Testis (tissue), 5 donors: ENCODE data around the gene NUMA1. TPM values are rescaled to one million over a fixed set of nuclear protein-coding genes. Genes with fewer than 3 reads are reported as not detected.

ENCODE experiments used
- DNase-seq: peaks from one replicate; pipeline ENCODE4 v3.0.0-alpha.2; 2019
- H3K27ac ChIP-seq, 2 donors: fragments of 200-600 bp; sonication (generic); one replicate each; pipeline ENCODE4 v1.5.1; 2019
- H3K27me3 ChIP-seq: fragments of 200-600 bp; sonication (generic); one replicate; pipeline ENCODE4 v1.5.1; 2019
- H3K36me3 ChIP-seq: fragments of 200-600 bp; sonication (generic); one replicate; pipeline ENCODE4 v1.5.1; 2017; ENCODE audit warnings: low read depth; ENCODE audit errors: missing control alignments
- H3K4me1 ChIP-seq: fragments of 200-600 bp; sonication (generic); one replicate; pipeline ENCODE4 v1.5.1; 2019
- H3K4me3 ChIP-seq, 2 donors: fragments of 200-600 bp; sonication (generic); one replicate each; pipeline ENCODE4 v1.5.1; 2017 to 2019
- H3K9me3 ChIP-seq: fragments of 200-600 bp; sonication (generic); one replicate; pipeline ENCODE4 v1.5.1; 2017
- POLR2A ChIP-seq: fragments of 450-650 bp; IDR thresholded peaks from one replicate; pipeline ENCODE4 v1.6.1; 2017; ENCODE audit warnings: antibody characterized with exemption, mild to moderate bottlenecking, moderate library complexity
- WGBS, 2 donors: methylation state at CpG; one replicate each; pipeline ENCODE4 v1.1.5; 2018; 5-methylcytosine and 5-hydroxymethylcytosine counted together
- intact Hi-C: fragments of 100-400 bp; cut with DNase I; formaldehyde crosslinking; loops from one replicate; pipeline ENCODE4 v1.15.1; 2023; ENCODE audit warnings: low total_unique reads
- long read RNA-seq, 2 donors: transcript quantifications; one replicate each; lab custom pipeline, GENCODE V29; 2026
- polyA plus RNA-seq: library from polyadenylated mRNA; stranded (reverse); fragments of 350-450 nt; fragmentation: Illumina TruSeq; extraction: RNeasy Lipid Tissue Mini Kit (QIAGEN cat#74804); gene quantifications from one replicate; pipeline ENCODE4 v1.2.3, GENCODE V29; 2014; ENCODE audit warnings: low read depth, low replicate concordance; ENCODE audit not compliant: insufficient read depth
- total RNA-seq, 2 donors: library from RNA; depleted of rRNA; stranded (reverse); fragments of >200 nt; gene quantifications; one replicate each; pipeline ENCODE4 v1.2.3, GENCODE V29; 2016
- TF ChIP-seq, protein P1 (sequence below), 3 experiments: fragments of 450-650 bp in 2 of 3; fragments of 200-600 bp in 1 of 3; sonication (generic) in 1 of 3; IDR thresholded peaks; one replicate each; pipeline ENCODE4 v1.5.1; 2016 to 2019; ENCODE audit warnings: antibody characterized with exemption in 3 of 3, mild to moderate bottlenecking in 2 of 3, moderate library complexity in 1 of 3

Gene NUMA1, protein sequence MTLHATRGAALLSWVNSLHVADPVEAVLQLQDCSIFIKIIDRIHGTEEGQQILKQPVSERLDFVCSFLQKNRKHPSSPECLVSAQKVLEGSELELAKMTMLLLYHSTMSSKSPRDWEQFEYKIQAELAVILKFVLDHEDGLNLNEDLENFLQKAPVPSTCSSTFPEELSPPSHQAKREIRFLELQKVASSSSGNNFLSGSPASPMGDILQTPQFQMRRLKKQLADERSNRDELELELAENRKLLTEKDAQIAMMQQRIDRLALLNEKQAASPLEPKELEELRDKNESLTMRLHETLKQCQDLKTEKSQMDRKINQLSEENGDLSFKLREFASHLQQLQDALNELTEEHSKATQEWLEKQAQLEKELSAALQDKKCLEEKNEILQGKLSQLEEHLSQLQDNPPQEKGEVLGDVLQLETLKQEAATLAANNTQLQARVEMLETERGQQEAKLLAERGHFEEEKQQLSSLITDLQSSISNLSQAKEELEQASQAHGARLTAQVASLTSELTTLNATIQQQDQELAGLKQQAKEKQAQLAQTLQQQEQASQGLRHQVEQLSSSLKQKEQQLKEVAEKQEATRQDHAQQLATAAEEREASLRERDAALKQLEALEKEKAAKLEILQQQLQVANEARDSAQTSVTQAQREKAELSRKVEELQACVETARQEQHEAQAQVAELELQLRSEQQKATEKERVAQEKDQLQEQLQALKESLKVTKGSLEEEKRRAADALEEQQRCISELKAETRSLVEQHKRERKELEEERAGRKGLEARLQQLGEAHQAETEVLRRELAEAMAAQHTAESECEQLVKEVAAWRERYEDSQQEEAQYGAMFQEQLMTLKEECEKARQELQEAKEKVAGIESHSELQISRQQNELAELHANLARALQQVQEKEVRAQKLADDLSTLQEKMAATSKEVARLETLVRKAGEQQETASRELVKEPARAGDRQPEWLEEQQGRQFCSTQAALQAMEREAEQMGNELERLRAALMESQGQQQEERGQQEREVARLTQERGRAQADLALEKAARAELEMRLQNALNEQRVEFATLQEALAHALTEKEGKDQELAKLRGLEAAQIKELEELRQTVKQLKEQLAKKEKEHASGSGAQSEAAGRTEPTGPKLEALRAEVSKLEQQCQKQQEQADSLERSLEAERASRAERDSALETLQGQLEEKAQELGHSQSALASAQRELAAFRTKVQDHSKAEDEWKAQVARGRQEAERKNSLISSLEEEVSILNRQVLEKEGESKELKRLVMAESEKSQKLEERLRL (N-terminal part only)
- 100 to 1,000 TPM; 452 to 470 TPM for total RNA-seq
- 186 TPM for polyA plus RNA-seq
- long read RNA-seq, donor 1, transcript NUMA1-217 (7 exons, 2,276 nt) = minor isoform, 5 of 97 reads
- long read RNA-seq, donor 1, transcript NUMA1-230 (2 exons, 592 nt) = minor isoform, 5 of 97 reads
- long read RNA-seq, donor 1, transcript NUMA1-223 (14 exons, 2,766 nt) = major isoform, 18 of 97 reads
- long read RNA-seq, donor 1, partial matches to known transcripts = 68 of 97 reads
- long read RNA-seq, donor 1, other reads (novel, unspliced or antisense) = 0 of 97 reads
- long read RNA-seq, donor 2, transcript NUMA1-223 (14 exons, 2,766 nt) = major isoform, 12 of 23 reads
- long read RNA-seq, donor 2, partial matches to known transcripts = 6 of 23 reads
- long read RNA-seq, donor 2, other reads (novel, unspliced or antisense) = 0 of 23 reads

DNA sequence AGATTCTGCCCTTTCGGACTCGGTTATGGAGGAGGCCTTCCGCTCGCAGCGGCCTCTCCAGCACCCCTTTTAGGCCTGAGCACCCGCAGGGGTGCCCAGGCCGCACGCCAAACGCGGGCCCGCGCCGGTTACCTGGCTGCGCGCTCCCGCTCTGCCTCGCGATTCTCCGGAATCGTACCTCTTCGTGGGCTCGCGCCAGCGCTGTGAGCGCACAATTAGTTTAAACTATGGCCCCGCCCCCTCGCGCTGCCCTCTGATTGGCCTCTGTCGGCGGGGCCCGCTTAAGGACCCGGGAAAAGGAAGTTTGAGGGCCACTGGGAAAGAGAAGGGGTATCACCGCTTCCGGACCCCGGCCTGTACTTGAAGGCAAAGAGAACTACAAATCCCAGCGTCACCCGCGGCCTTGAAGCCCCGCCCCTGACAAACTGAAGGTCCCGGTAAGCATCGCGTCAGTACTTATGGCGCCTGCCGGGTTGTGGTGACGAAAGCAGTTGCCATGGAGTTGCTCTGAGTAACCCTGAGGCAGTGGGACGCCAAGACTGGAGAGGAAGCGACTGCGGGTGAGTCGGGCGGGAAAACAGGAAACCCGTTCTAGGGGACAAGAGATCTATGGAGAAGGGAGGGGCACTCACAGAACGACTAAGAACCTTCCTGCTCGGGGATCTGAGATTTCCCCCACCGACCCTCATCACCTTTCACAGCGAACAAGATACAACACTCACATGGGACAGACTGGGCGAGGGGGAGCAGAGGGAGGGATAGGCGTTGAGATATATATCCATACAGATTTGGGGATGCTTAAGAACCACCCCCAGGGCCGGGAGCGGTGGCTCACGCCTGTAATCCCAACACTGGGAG is at the start of gene NUMA1, which contains the start of gene LRRC51:
Gene NUMA1, minus strand, starts transcription at position 217 of the 858 bp plus-strand sequence. CDS start 44,599 bp downstream, outside the sequence.
Gene LRRC51, plus strand, starts transcription at position 525 of the 858 bp plus-strand sequence. CDS start 8,234 bp downstream, outside the sequence.
- H3K27ac ChIP-seq = peak within 1 kb of the TSS; percentile 77 to 92
- no peaks in the 10 kb centered on the region for H3K36me3 ChIP-seq
- intact Hi-C loops = no loop called here
- peaks cover 15% of the 10 kb centered on the region for H3K4me1 ChIP-seq
- no peaks in the 10 kb centered on the region for H3K9me3 ChIP-seq
- 0% methylated on average over 22 to 60 of the region's 60 CpGs for WGBS, 2 donors
- no peaks in the 10 kb centered on the region for H3K27me3 ChIP-seq
- peak; percentile 100 for DNase-seq
- H3K4me3 ChIP-seq = peak within 1 kb of the TSS; percentile 74 to 80
- TF ChIP-seq, protein P1, sequence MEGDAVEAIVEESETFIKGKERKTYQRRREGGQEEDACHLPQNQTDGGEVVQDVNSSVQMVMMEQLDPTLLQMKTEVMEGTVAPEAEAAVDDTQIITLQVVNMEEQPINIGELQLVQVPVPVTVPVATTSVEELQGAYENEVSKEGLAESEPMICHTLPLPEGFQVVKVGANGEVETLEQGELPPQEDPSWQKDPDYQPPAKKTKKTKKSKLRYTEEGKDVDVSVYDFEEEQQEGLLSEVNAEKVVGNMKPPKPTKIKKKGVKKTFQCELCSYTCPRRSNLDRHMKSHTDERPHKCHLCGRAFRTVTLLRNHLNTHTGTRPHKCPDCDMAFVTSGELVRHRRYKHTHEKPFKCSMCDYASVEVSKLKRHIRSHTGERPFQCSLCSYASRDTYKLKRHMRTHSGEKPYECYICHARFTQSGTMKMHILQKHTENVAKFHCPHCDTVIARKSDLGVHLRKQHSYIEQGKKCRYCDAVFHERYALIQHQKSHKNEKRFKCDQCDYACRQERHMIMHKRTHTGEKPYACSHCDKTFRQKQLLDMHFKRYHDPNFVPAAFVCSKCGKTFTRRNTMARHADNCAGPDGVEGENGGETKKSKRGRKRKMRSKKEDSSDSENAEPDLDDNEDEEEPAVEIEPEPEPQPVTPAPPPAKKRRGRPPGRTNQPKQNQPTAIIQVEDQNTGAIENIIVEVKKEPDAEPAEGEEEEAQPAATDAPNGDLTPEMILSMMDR (IDR thresholded peaks at IDR 0.05) = no peak
- TF ChIP-seq POLR2A = no peak

DNA sequence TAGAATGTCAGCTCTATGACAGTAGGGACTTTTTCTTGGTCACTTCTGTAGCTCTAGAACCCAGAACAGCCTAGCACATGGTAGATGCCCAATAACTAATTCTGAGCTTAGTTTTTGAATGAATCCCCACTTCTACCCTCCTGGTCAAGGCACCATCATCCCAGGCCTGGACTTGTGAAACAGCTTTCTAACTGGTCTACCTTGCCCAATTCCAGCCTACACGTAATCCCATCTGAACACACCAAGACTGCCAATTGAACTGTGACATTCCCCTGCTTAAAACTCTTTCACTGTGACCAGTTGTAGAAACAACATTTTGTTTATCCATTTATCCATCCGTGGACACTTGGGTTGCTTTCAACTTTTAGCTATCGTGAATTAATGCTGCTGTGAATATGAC is 49.0 kb upstream of the NUMA1 start:
- WGBS, 2 donors = 84 to 86% methylated on average over 3 of the region's 3 CpGs
- intact Hi-C loops = no loop called here
- Histone ChIP-seq H3K27ac (no peak overlapping the region), H3K36me3 (no peaks in the 10 kb centered on the region), H3K4me3 (no peak overlapping the region), H3K27me3 (no peaks in the 10 kb centered on the region), H3K4me1 (no peaks in the 10 kb centered on the region), H3K9me3 (no peaks in the 10 kb centered on the region)
- no peak for DNase-seq
- TF ChIP-seq POLR2A = no peak
- TF ChIP-seq, protein P1 (IDR thresholded peaks at IDR 0.05) = no peak

DNA sequence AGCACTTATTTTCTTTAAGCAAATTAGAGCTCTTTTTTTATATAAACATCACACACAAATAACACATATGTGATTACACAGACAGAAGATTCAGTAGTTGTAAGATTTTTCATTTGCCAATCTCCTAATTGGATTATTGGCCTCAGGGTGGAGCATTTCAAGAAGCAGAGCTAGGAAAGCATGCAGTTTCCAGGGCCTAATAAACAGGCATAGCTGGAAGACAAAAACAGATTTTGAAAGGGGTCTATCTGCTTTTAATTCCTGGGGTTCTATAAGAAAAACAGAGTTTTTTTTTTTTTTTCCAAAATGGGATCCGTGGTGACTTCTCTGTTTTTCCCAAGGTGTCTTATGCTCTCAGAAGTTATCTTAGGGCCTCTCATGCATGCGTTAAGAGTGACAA is 47.6 kb upstream of the NUMA1 start:
- no peaks in the 10 kb centered on the region for H3K27me3 ChIP-seq
- intact Hi-C loops = no loop called here
- TF ChIP-seq, protein P1 (IDR thresholded peaks at IDR 0.05) = no peak
- TF ChIP-seq POLR2A = no peak
- H3K27ac ChIP-seq = no peak overlapping the region
- 62 to 80% methylated on average over 2 of the region's 2 CpGs for WGBS, 2 donors
- H3K4me3 ChIP-seq = no peak overlapping the region
- H3K9me3 ChIP-seq = no peaks in the 10 kb centered on the region
- no peak for DNase-seq
- H3K4me1 ChIP-seq = no peaks in the 10 kb centered on the region
- no peaks in the 10 kb centered on the region for H3K36me3 ChIP-seq
